GM19468 (cell line): ENCODE results near the gene ZFYVE9.
"Not testable (repeated sequence)": the region's sequence is repeated elsewhere in the genome, so short reads cannot be mapped to it uniquely, and the experiment has no call there.

Source experiments
- ATAC-seq: cut with Tn5 transposase; IDR thresholded peaks from one replicate; pipeline ENCODE4 v1.9.1; 2021; ENCODE audit warnings: mild to moderate bottlenecking, moderate library complexity, moderate number of reproducible peaks; ENCODE audit not compliant: unreplicated experiment; ENCODE audit errors: extremely low read depth

The ZFYVE9 gene

GRCh38 chr1:52141513-52142219, at the start of gene ZFYVE9:
TSS of gene ZFYVE9 (plus strand) at chr1:52142089. CDS start at chr1:52233207, 91,118 bp downstream.
- peak; percentile 55 for ATAC-seq

- not testable (repeated sequence) for ATAC-seq
Measured at GRCh38 chr1:52094300-52094699, 47.6 kb upstream of the ZFYVE9 start.

GRCh38 chr1:52096216-52096615, 45.7 kb upstream of the ZFYVE9 start:
- no peak for ATAC-seq

GRCh38 chr1:52098139-52098871, 43.6 kb upstream of the ZFYVE9 start:
- no peak for ATAC-seq

GRCh38 chr1:52102336-52103013, 39.4 kb upstream of the ZFYVE9 start:
- ATAC-seq = peak; percentile 55

GRCh38 chr1:52111492-52111891, 30.4 kb upstream of the ZFYVE9 start:
- ATAC-seq = no peak

GRCh38 chr1:52112489-52112888, 29.4 kb upstream of the ZFYVE9 start:
- ATAC-seq = no peak

- no peak for ATAC-seq
Measured at GRCh38 chr1:52119301-52120079, 22.4 kb upstream of the ZFYVE9 start.

GRCh38 chr1:52122384-52122783, 19.5 kb upstream of the ZFYVE9 start:
- no peak for ATAC-seq

GRCh38 chr1:52123622-52124021, 18.3 kb upstream of the ZFYVE9 start:
- ATAC-seq = no peak

GRCh38 chr1:52125736-52126359, 16.0 kb upstream of the ZFYVE9 start:
- no peak for ATAC-seq

- no peak for ATAC-seq
Measured at GRCh38 chr1:52127181-52128180, 14.4 kb upstream of the ZFYVE9 start.

GRCh38 chr1:52139817-52140540, 1.9 kb upstream of the ZFYVE9 start:
- no peak for ATAC-seq

- ATAC-seq = no peak
Measured at GRCh38 chr1:52140633-52141512, 1.0 kb upstream of the ZFYVE9 start.

GRCh38 chr1:52142220-52143183, 613 bp downstream of the ZFYVE9 start:
- no peak for ATAC-seq

- ATAC-seq = no peak
Measured at GRCh38 chr1:52145137-52145536, 3.2 kb downstream of the ZFYVE9 start.
